CD4-positive, alpha-beta T cell treated with Interferon gamma for 1 hour (primary cell): ENCODE measurements around the gene SPRN.
"Not testable (repeated sequence)": the region's sequence is repeated elsewhere in the genome, so short reads cannot be mapped to it uniquely, and the experiment has no call there.

Experiments used
- DNase-seq: peaks from one replicate; pipeline ENCODE4 v3.0.0-alpha.2; 2020

The SPRN gene, protein sequence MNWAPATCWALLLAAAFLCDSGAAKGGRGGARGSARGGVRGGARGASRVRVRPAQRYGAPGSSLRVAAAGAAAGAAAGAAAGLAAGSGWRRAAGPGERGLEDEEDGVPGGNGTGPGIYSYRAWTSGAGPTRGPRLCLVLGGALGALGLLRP

GRCh38 chr10:133424601-133425000 lies at the start of gene SPRN:
Gene SPRN (minus strand): TSS chr10:133424625. CDS start chr10:133423681, 944 bp downstream.
- not testable (repeated sequence) for DNase-seq

DNA sequence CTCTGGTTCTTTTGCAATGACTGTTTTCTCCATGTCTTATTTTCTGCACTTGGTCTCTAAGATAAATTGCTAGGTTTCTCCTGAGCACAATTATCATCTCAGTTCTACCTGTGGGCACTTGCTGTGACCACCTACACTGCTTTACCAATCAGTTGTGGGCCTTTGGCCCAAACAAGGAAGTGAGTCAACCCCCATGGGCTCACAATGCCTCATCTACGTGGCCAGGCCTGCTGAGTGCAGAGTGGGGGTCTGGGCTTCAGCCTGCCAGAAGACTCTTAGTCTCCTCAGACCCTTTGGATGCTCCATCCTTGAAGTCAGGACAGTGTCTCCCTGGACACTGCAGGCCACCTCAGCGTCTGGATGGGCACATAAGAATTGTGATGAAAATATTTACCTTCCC lies 49.6 kb upstream of the SPRN start:
- no peak for DNase-seq

DNA sequence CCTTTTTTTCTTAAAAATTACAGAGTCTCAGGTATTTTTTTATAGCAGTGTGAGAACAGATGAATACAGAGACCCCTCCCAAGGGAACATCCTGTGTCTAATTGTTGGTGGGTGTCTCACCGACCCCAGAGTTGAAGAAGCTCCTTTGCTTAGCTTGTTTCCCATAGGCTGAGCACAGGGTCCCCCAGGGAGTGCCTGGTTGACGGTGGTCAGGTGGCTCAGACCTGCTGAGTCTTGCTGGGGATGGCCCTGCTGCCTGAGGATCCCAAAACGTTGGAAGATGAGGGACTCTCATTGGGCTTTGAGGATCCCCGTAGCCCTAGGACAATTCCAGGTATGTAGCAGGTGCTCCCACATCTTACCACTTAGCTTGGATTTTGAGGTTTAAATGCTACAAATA lies 48.8 kb upstream of the SPRN start:
- DNase-seq, result no peak

- no peak for DNase-seq
Measured at GRCh38 chr10:133471300-133472109, 47.1 kb upstream of the SPRN start.

- not testable (repeated sequence) for DNase-seq
Measured at GRCh38 chr10:133469205-133469604, 44.8 kb upstream of the SPRN start.

DNA sequence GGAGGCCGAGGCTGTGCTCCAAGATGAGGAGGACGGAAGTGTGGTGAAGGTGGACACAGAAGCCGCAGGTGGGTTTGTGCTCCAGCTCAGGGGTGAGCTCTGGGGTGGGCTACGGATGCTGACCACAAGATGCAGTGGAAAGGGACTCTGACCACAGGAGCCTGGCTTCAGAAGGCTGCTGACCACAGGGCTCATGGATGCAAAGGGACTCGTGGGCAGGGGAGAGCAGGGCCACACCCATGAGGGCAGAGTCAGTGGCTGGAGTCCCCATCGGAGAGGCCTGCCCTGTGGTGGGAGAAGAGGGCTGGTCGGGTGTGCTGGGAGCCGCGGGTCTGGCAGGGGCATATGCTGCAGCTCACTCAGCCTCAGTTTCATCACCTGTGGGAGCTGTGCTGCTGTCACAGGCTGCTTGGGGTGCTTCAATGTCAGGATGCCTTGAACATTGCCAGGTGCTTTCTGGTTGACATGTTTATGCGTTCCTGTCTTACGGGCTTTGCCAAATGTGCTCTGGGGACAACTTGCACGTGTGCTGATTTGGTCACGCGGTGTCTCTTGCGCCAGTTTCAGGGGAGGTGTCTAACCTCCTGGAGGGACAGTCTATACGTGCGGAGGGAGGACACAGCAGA lies 43.0 kb upstream of the SPRN start:
- no peak for DNase-seq

DNA sequence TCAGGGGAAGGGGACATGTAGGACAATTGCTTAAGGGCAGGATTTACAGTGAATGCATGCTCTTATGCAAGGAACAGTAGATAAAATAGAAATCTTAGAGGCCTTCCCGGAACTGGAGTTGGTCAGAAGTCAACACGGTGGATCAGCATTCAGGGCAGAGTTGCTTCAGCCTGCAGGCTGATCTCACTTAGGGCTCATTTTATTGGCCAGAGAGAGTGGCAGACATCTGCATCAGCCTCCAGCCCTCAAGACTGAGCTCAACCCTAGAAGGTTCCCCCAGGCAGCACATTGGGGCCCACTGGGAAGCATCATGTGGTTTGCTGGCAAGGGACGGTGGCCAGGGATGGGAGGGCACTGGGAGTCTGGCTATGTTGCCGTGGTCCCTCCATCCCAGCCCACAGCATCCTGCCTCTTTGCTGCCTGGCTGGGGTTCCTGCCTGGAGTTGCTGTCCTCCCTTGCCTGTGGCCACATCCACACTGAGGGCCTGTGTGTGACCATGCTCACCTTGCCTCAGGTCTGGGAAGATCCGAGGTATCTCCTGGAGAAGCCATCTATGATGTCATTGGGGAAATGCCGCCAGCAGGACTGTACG lies 42.4 kb upstream of the SPRN start:
- no peak for DNase-seq

- DNase-seq, result no peak
Measured at GRCh38 chr10:133465950-133466474, 41.6 kb upstream of the SPRN start.

DNA sequence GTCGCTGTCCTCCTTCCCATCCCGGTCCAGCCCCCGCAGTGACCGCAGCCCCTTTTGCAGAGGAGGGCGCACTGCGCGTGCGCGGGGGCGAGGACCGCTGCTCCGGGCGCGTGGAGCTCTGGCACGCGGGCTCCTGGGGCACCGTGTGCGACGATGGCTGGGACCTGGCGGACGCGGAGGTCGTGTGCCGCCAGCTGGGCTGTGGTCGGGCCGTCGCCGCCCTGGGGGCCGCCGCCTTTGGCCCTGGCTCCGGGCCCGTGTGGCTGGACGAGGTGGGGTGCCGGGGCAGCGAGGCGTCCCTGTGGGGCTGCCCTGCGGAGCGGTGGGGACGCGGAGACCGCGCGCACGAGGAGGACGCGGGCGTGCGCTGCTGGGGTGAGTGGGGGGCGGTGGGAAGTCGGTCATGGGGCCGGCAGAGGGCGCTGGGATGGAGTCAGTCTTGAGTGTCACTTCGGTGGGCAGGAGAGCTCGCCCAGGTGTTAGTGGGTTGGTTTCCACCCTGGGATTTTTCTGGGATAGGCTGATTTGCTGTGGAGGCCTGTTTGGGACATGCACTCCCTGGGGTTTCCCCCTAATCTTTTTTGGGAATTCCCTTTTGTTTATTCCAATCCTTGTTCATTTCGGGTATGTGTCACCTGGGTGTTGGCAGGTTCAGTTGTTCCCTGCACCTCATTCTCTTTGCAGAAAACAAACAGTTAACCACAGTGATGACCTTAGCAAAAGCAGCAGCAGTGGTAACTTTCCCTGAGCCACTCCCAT lies 40.9 kb upstream of the SPRN start:
- DNase-seq, result no peak

- DNase-seq, result no peak
Measured at GRCh38 chr10:133464582-133465031, 40.2 kb upstream of the SPRN start.

- no peak for DNase-seq
Measured at GRCh38 chr10:133462512-133463305, 38.3 kb upstream of the SPRN start.

DNA sequence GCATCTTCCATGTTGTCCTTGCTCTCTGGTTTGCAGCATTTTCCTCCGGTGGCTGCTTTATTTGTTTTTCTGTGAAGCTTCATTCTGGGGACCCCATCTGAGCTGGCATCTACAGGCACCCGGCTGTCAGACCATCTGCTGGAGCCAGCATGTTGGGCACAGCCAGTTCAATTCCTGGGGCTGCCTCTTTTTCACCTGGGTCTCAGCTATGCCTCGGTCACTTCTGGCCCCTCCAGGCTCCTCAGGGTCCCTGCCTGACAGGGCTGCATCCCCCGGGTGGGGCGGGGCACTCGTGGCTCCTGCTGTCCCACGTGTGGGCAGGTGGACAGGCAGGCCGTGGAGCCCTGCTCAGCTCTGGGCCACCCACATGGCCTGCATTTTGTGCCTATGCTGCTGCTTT lies 37.4 kb upstream of the SPRN start:
- no peak for DNase-seq

- no peak for DNase-seq
Measured at GRCh38 chr10:133461027-133461426, 36.6 kb upstream of the SPRN start.

GRCh38 chr10:133460208-133460769 lies 35.9 kb upstream of the SPRN start:
- no peak for DNase-seq

GRCh38 chr10:133459454-133460207 lies 35.2 kb upstream of the SPRN start:
- no peak for DNase-seq

GRCh38 chr10:133458710-133459453 lies 34.5 kb upstream of the SPRN start:
- no peak for DNase-seq

DNA sequence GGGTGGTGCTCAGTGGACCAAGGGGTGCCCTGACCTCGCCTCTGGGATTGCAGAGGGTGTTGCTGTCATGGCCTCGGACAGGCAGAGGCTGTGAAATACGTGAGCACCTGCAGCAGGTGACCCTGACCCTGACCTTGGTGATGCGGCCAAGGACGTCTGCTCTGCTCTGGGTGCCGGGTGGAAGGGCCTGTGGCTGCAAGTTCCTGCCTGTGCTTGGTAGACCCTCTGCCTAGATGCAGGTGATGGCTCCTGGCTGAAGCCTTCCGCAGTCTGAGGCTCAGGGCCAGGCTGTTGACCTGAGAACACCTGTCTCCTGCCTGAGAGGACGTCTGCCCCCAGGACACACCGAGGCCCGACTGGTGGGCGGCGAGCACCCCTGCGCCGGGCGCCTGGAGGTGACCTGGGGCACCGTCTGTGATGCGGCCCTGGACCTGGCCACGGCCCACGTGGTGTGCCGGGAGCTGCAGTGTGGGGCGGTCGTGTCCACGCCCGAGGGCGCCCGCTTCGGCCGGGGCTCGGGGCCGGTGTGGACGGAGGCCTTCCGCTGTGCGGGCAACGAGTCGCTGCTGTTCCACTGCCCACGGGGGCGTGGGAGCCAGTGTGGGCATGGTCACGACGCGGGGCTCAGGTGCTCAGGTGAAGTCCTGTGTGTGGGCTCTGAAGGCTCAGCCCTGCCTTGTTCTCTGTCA lies 33.7 kb upstream of the SPRN start:
- no peak for DNase-seq

- DNase-seq, result no peak
Measured at GRCh38 chr10:133457100-133457841, 32.8 kb upstream of the SPRN start.
